HUES6 (cell line): ENCODE measurements around the gene PRPSAP1.
"Not testable (repeated sequence)": the region's sequence is repeated elsewhere in the genome, so short reads cannot be mapped to it uniquely, and the experiment has no call there.

ENCODE experiments used
- H3K27ac ChIP-seq: 2 replicates; pipeline ENCODE4 v1.7.0; 2013; ENCODE audit warnings: low read depth, mild to moderate bottlenecking, low read length, inconsistent platforms
- H3K27me3 ChIP-seq: 2 replicates; pipeline ENCODE4 v1.6.1; 2013; ENCODE audit warnings: low read length; ENCODE audit not compliant: control insufficient read depth, insufficient read depth
- H3K36me3 ChIP-seq: 2 replicates; pipeline ENCODE4 v1.6.1; 2013; ENCODE audit warnings: low read length; ENCODE audit not compliant: control insufficient read depth, insufficient read depth
- H3K4me1 ChIP-seq: 2 replicates; pipeline ENCODE4 v1.6.1; 2013; ENCODE audit warnings: low read length; ENCODE audit not compliant: control insufficient read depth, insufficient read depth
- H3K4me3 ChIP-seq: 2 replicates; pipeline ENCODE4 v1.5.1; 2013; ENCODE audit warnings: low read depth, low read length
- H3K9ac ChIP-seq: one replicate; pipeline ENCODE4 v1.6.1; 2013; ENCODE audit warnings: mild to moderate bottlenecking, low read length
- H3K9me3 ChIP-seq: 2 replicates; pipeline ENCODE4 v1.6.1; 2013; ENCODE audit warnings: low read depth, low read length; ENCODE audit not compliant: control insufficient read depth, insufficient read depth

The PRPSAP1 gene

GRCh38 chr17:76354747-76355310, 1.1 kb upstream of the PRPSAP1 start:
- Histone ChIP-seq H3K9ac (peak overlapping the region; percentile 22), H3K4me1 (peaks cover 10% of the 10 kb centered on the region; the same call in 1 of the 2 replicates)

GRCh38 chr17:76354317-76354729, 607 bp upstream of the PRPSAP1 start:
- no peaks in the 10 kb centered on the region for H3K36me3 ChIP-seq
- peak overlapping the region; percentile 100 for H3K9ac ChIP-seq
- no peaks in the 10 kb centered on the region; the same call in 1 of the 2 replicates for H3K27me3 ChIP-seq
- H3K27ac ChIP-seq: peak overlapping the region; percentile 100
- H3K4me1 ChIP-seq: peaks cover 10% of the 10 kb centered on the region; the same call in 1 of the 2 replicates
- peak overlapping the region; percentile 91 for H3K4me3 ChIP-seq
- no peaks in the 10 kb centered on the region for H3K9me3 ChIP-seq

More at GRCh38 chr17:76354747-76355310, 1.1 kb upstream of the PRPSAP1 start:
- Histone ChIP-seq H3K9me3 (no peaks in the 10 kb centered on the region), H3K4me3 (no peak overlapping the region), H3K36me3 (no peaks in the 10 kb centered on the region), H3K27ac (no peak overlapping the region), H3K27me3 (no peaks in the 10 kb centered on the region; the same call in 1 of the 2 replicates)

DNA sequence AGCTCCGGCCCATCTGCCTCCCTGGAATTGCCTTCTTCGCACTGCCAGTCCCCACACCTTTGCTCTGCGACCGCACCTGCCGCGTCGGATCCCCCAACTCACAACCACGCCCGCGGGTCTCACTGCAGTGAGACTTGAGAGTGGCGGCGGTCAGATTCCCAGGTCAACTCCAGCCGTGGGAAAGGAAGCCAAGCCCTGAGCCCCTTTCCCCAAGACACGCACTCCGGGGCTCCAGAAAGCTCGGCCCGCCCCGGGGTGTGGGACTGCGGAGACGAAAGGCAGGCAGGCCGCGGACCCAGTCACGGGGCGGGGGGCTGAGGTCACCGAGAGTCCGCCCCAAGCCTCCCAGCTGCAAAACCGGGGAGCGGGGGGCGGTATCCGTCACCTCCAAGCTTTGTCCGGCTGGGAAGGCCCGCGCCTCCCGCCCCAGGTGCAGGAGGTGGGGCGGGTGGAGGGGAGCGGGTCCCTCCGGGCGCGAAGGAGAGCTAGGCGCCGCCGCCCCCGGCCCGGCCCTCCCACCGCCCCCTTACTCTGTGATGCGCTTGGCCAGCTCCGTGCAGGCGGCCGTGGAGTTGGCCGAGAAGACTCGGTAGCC, 615 bp downstream of the PRPSAP1 start:
- Histone ChIP-seq H3K4me1 (peaks cover 10% of the 10 kb centered on the region; the same call in 1 of the 2 replicates), H3K27ac (no peak overlapping the region), H3K4me3 (peak overlapping the region; percentile 91), H3K9me3 (no peaks in the 10 kb centered on the region), H3K9ac (peak overlapping the region; percentile 100), H3K36me3 (no peaks in the 10 kb centered on the region), H3K27me3 (no peaks in the 10 kb centered on the region; the same call in 1 of the 2 replicates)

DNA sequence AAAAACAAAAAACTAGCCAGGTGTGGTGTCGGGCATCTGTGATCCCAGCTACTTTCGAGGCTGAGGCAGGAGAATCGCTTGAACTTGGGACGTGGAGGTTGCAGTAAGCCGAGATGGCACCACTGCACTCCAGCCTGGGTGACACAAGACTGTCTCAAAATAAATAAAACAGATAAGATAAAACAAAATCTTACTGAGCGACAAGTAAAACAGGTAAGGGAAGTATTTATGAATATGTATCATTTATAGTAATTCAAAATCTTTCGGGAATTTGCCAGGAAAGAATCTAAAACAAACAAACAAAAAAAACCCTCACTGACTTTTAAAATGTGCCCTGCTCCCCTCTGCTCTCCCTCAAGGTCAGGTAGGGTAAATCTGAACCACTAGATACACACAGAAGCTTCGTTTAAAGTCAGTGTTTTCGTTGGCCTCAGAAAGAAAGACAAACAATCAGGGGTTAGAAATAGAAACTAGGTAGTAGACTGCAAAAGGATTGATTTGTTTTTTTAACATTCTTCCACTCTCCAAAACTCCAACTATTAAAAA, 2.1 kb downstream of the PRPSAP1 start:
- H3K4me1 ChIP-seq: peaks cover 10% of the 10 kb centered on the region; the same call in 1 of the 2 replicates
- H3K9ac ChIP-seq: no peak overlapping the region
- no peak overlapping the region for H3K4me3 ChIP-seq
- H3K27me3 ChIP-seq: no peaks in the 10 kb centered on the region; the same call in 1 of the 2 replicates
- H3K36me3 ChIP-seq: peaks cover 10% of the 10 kb centered on the region
- H3K27ac ChIP-seq: no peak overlapping the region
- H3K9me3 ChIP-seq: no peaks in the 10 kb centered on the region

- no peaks in the 10 kb centered on the region for H3K9me3 ChIP-seq
- H3K4me1 ChIP-seq: peaks cover 10% of the 10 kb centered on the region; the same call in 1 of the 2 replicates
- peaks cover 22% of the 10 kb centered on the region for H3K36me3 ChIP-seq
- H3K9ac ChIP-seq: no peak overlapping the region
- no peak overlapping the region for H3K4me3 ChIP-seq
- H3K27ac ChIP-seq: no peak overlapping the region
- no peaks in the 10 kb centered on the region; the same call in 1 of the 2 replicates for H3K27me3 ChIP-seq
These were observed 3.3 kb downstream of the PRPSAP1 start for GRCh38 chr17:76350463-76350862.

DNA sequence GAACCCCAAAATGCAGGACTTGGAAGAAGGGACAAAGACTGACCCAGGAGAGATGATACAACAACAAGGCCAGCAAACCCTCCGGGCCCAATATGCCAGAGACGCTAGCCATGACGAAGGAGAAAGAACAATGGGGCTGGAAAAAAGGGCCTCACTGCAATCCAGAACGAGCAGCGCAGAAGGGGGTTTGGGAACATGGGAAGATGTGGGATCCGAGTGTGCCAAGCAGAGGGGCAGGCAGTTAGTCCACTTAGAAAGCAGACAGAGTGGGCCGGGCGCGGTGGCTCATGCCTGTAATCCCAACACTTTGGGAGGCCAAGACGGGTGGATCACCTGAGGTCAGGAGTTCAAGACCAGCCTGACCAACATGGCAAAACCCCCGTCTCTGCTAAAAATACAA, 6.8 kb downstream of the PRPSAP1 start:
- not testable (repeated sequence) for H3K9ac ChIP-seq, H3K4me3 ChIP-seq, H3K27me3 ChIP-seq, H3K27ac ChIP-seq, H3K4me1 ChIP-seq, H3K9me3 ChIP-seq
- peaks cover 42% of the 10 kb centered on the region for H3K36me3 ChIP-seq

- no peaks in the 10 kb centered on the region for H3K4me1 ChIP-seq
- no peak overlapping the region for H3K27ac ChIP-seq
- H3K9ac ChIP-seq: no peak overlapping the region
- H3K36me3 ChIP-seq: peaks cover 47% of the 10 kb centered on the region
- no peaks in the 10 kb centered on the region for H3K9me3 ChIP-seq
- no peaks in the 10 kb centered on the region for H3K27me3 ChIP-seq
- no peak overlapping the region for H3K4me3 ChIP-seq
These were observed 8.2 kb downstream of the PRPSAP1 start for GRCh38 chr17:76345377-76345974.

DNA sequence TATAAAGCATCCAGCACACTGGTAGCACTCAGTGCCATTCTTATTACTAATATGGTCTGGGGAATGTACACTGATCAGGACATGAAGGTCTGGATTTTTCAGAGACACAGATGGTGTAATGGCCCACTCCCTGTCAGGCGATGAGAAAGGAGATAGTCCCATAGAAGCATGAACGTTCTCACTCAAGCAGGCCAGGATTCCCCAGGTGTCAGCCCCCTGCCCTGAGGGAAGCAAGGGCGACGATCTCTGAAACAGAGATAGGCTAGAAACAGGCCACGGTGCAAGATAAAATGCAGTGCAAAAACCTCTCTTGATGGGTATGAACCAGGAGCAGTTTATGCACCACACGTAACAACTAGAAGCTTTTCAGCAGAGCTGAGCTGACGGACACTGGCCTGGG, 10.6 kb downstream of the PRPSAP1 start:
- H3K36me3 ChIP-seq: peaks cover 47% of the 10 kb centered on the region

GRCh38 chr17:76341301-76341700, 12.4 kb downstream of the PRPSAP1 start:
- H3K9me3 ChIP-seq: no peaks in the 10 kb centered on the region
- H3K36me3 ChIP-seq: peaks cover 34% of the 10 kb centered on the region
- H3K27ac ChIP-seq: no peak overlapping the region
- no peak overlapping the region for H3K4me3 ChIP-seq
- no peaks in the 10 kb centered on the region for H3K27me3 ChIP-seq
- no peaks in the 10 kb centered on the region for H3K4me1 ChIP-seq
- no peak overlapping the region for H3K9ac ChIP-seq

More for the DNA sequence above, 10.6 kb downstream of the PRPSAP1 start:
- Histone ChIP-seq H3K9me3 (no peaks in the 10 kb centered on the region), H3K9ac (no peak overlapping the region), H3K4me3 (no peak overlapping the region), H3K27me3 (no peaks in the 10 kb centered on the region), H3K27ac (no peak overlapping the region), H3K4me1 (no peaks in the 10 kb centered on the region)

DNA sequence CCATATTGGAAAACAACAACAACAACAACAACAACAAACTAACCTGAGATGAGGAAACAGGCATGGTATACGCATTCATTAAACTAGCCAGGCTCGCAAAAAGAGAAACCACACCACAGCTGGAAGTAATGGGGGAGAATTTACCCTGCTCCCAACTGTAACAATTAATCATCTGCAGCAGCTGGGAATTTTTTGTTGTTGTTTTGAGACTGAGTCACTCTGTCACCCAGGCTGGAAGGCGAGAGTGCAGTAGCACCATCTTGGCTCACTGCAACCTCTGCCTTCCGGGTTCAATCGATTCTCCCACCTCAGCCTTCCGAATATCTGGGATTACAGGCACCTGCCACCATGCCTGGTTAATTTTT, 16.3 kb downstream of the PRPSAP1 start:
- Histone ChIP-seq H3K9ac (no peak overlapping the region), H3K36me3 (peaks cover 10% of the 10 kb centered on the region), H3K4me1 (no peaks in the 10 kb centered on the region), H3K9me3 (no peaks in the 10 kb centered on the region), H3K27ac (no peak overlapping the region), H3K4me3 (no peak overlapping the region), H3K27me3 (no peaks in the 10 kb centered on the region)
